ENCODE measurements around the gene MRPS5.

The MRPS5 gene

GRCh38 chr2:95087379-95087778, 34.2 kb downstream of the MRPS5 start:
- Histone ChIP-seq H3K4me3 (ENCODE audit: low read length) (no peak overlapping the region), H3K36me3 (ENCODE audit: insufficient read depth, low read length) (peaks cover 63% of the 10 kb centered on the region), H3K27me3 (ENCODE audit: insufficient read depth, low read length) (no peaks in the 10 kb centered on the region), H3K9ac (ENCODE audit: low read depth, low read length) (no peak overlapping the region), H3K9me3 (ENCODE audit: insufficient read depth, low read depth, low read length) (no peaks in the 10 kb centered on the region), H3K27ac (ENCODE audit: low read depth, low read length) (no peak overlapping the region), H3K4me1 (ENCODE audit: insufficient read depth, low read length) (peaks cover 7% of the 10 kb centered on the region; the same call in 1 of the 2 replicates)
- 88% methylated on average over 5 of the region's 5 CpGs for WGBS

DNA sequence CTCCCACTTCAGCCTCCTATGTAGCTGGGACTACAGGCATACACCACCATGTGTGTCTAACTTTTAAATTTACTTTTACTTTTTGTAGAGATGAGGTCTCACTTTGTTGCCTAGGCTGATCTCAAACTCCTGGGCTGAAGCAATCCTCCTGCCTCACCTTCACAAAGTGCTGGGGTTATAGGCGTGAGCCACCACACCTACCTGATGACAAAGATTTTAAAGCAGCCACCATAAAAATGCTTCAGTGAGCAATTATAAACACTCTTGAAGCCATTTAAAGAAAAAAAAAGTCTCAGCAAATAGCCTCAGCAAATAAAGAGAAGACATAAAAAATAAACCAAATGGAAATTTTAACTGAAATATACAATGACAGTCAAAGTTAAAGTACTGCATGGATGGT, 35.6 kb downstream of the MRPS5 start:
- no peak overlapping the region for H3K9ac ChIP-seq (ENCODE audit: low read depth, low read length)
- 95% methylated on average over 1 of the region's 1 CpG for WGBS
- no peaks in the 10 kb centered on the region for H3K9me3 ChIP-seq (ENCODE audit: insufficient read depth, low read depth, low read length)
- H3K27me3 ChIP-seq (ENCODE audit: insufficient read depth, low read length): no peaks in the 10 kb centered on the region
- H3K4me3 ChIP-seq (ENCODE audit: low read length): no peak overlapping the region
- H3K27ac ChIP-seq (ENCODE audit: low read depth, low read length): no peak overlapping the region
- peaks cover 51% of the 10 kb centered on the region for H3K36me3 ChIP-seq (ENCODE audit: insufficient read depth, low read length)
- peaks cover 7% of the 10 kb centered on the region; the same call in 1 of the 2 replicates for H3K4me1 ChIP-seq (ENCODE audit: insufficient read depth, low read length)

- Histone ChIP-seq H3K9me3 (ENCODE audit: insufficient read depth, low read depth, low read length) (no peaks in the 10 kb centered on the region), H3K4me3 (ENCODE audit: low read length) (no peak overlapping the region), H3K27ac (ENCODE audit: low read depth, low read length) (no peak overlapping the region), H3K9ac (ENCODE audit: low read depth, low read length) (no peak overlapping the region), H3K4me1 (ENCODE audit: insufficient read depth, low read length) (peaks cover 15% of the 10 kb centered on the region; the same call in 1 of the 2 replicates), H3K36me3 (ENCODE audit: insufficient read depth, low read length) (peaks cover 26% of the 10 kb centered on the region), H3K27me3 (ENCODE audit: insufficient read depth, low read length) (no peaks in the 10 kb centered on the region; the same call in 1 of the 2 replicates)
- 94% methylated on average over 2 of the region's 2 CpGs for WGBS
Observed at GRCh38 chr2:95082477-95082876, 39.1 kb downstream of the MRPS5 start.

- H3K27me3 ChIP-seq (ENCODE audit: insufficient read depth, low read length): no peaks in the 10 kb centered on the region; the same call in 1 of the 2 replicates
- H3K27ac ChIP-seq (ENCODE audit: low read depth, low read length): peak overlapping the region; percentile 37; the same call in 1 of the 2 replicates
- 0 out of 2 replicates have a peak overlapping the region, but pooled peaks have one; percentile 3 for H3K4me3 ChIP-seq (ENCODE audit: low read length)
- H3K36me3 ChIP-seq (ENCODE audit: insufficient read depth, low read length): 0 out of 2 replicates have a peak, but pooled peaks cover 2% of the 10 kb centered on the region
- no peaks in the 10 kb centered on the region for H3K9me3 ChIP-seq (ENCODE audit: insufficient read depth, low read depth, low read length)
- WGBS: 13% methylated on average over 7 of the region's 7 CpGs
- 0 out of 2 replicates have a peak, but pooled peaks cover 11% of the 10 kb centered on the region for H3K4me1 ChIP-seq (ENCODE audit: insufficient read depth, low read length)
- H3K9ac ChIP-seq (ENCODE audit: low read depth, low read length): no peak overlapping the region
Observed at GRCh38 chr2:95079199-95079683, 42.4 kb downstream of the MRPS5 start.

- Histone ChIP-seq H3K27ac (ENCODE audit: low read depth, low read length) (no peak overlapping the region), H3K9me3 (ENCODE audit: insufficient read depth, low read depth, low read length) (no peaks in the 10 kb centered on the region), H3K4me1 (ENCODE audit: insufficient read depth, low read length) (0 out of 2 replicates have a peak, but pooled peaks cover 11% of the 10 kb centered on the region), H3K36me3 (ENCODE audit: insufficient read depth, low read length) (no peaks in the 10 kb centered on the region), H3K9ac (ENCODE audit: low read depth, low read length) (no peak overlapping the region), H3K27me3 (ENCODE audit: insufficient read depth, low read length) (no peaks in the 10 kb centered on the region; the same call in 1 of the 2 replicates), H3K4me3 (ENCODE audit: low read length) (no peak overlapping the region)
- WGBS: 86% methylated on average over 10 of the region's 10 CpGs
Observed at GRCh38 chr2:95077861-95078603, 43.6 kb downstream of the MRPS5 start.

- H3K4me3 ChIP-seq (ENCODE audit: low read length): peak overlapping the region; percentile 59; the same call in 1 of the 2 replicates
Observed at GRCh38 chr2:95077530-95077825, 44.1 kb downstream of the MRPS5 start.

GRCh38 chr2:95076705-95077529, 44.7 kb downstream of the MRPS5 start:
- H3K4me1 ChIP-seq (ENCODE audit: insufficient read depth, low read length): 0 out of 2 replicates have a peak, but pooled peaks cover 11% of the 10 kb centered on the region
- no peaks in the 10 kb centered on the region for H3K36me3 ChIP-seq (ENCODE audit: insufficient read depth, low read length)
- H3K27ac ChIP-seq (ENCODE audit: low read depth, low read length): no peak overlapping the region
- no peaks in the 10 kb centered on the region for H3K9me3 ChIP-seq (ENCODE audit: insufficient read depth, low read depth, low read length)
- WGBS: 10% methylated on average over 44 of the region's 44 CpGs
- H3K27me3 ChIP-seq (ENCODE audit: insufficient read depth, low read length): no peaks in the 10 kb centered on the region; the same call in none of the 2 replicates
- H3K9ac ChIP-seq (ENCODE audit: low read depth, low read length): peak overlapping the region; percentile 56
- peak overlapping the region; percentile 59 for H3K4me3 ChIP-seq (ENCODE audit: low read length)

More at GRCh38 chr2:95077530-95077825, 44.1 kb downstream of the MRPS5 start:
- Histone ChIP-seq H3K9me3 (ENCODE audit: insufficient read depth, low read depth, low read length) (no peaks in the 10 kb centered on the region), H3K27ac (ENCODE audit: low read depth, low read length) (no peak overlapping the region), H3K27me3 (ENCODE audit: insufficient read depth, low read length) (no peaks in the 10 kb centered on the region; the same call in 1 of the 2 replicates), H3K36me3 (ENCODE audit: insufficient read depth, low read length) (no peaks in the 10 kb centered on the region), H3K9ac (ENCODE audit: low read depth, low read length) (no peak overlapping the region), H3K4me1 (ENCODE audit: insufficient read depth, low read length) (0 out of 2 replicates have a peak, but pooled peaks cover 11% of the 10 kb centered on the region)
- WGBS: 68% methylated on average over 2 of the region's 3 CpGs

DNA sequence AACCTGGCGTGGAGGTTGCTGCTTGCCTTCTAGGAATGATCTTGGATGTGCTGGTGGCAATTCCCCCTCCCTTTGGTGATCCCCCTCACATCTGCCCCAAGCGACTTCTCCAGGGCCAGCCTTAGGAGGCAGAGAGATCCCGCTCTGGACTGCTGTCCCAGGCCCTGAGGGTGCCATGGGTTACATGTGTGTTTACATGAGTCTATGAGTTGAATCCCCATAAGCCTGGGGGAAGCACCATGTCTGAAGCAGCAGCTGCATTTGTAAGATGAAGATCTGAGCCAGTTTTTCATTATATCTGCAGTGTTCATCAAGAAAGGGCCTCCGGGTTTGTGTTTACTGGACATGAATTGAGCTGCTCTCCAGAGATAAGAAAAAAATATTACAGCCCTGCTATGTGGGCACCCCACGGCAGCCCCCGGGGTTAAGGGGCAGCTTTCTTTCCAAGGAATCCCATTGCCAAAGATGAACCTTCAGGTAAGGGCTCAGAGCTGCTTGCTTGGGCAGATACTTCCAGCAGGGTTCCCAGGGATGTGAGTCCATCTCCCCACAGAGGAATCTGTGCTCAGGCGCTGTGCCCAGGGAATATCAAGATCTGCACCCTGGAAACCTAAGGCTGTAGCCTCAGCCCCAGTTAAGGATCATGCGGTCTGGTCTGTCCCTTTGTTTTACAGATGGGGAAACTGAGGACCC, 46.0 kb downstream of the MRPS5 start:
- H3K27ac ChIP-seq (ENCODE audit: low read depth, low read length): no peak overlapping the region
- H3K4me1 ChIP-seq (ENCODE audit: insufficient read depth, low read length): 0 out of 2 replicates have a peak, but pooled peaks cover 11% of the 10 kb centered on the region
- WGBS: 96% methylated on average over 8 of the region's 8 CpGs
- no peaks in the 10 kb centered on the region for H3K9me3 ChIP-seq (ENCODE audit: insufficient read depth, low read depth, low read length)
- H3K9ac ChIP-seq (ENCODE audit: low read depth, low read length): no peak overlapping the region
- H3K4me3 ChIP-seq (ENCODE audit: low read length): no peak overlapping the region
- no peaks in the 10 kb centered on the region for H3K36me3 ChIP-seq (ENCODE audit: insufficient read depth, low read length)
- no peaks in the 10 kb centered on the region; the same call in none of the 2 replicates for H3K27me3 ChIP-seq (ENCODE audit: insufficient read depth, low read length)

DNA sequence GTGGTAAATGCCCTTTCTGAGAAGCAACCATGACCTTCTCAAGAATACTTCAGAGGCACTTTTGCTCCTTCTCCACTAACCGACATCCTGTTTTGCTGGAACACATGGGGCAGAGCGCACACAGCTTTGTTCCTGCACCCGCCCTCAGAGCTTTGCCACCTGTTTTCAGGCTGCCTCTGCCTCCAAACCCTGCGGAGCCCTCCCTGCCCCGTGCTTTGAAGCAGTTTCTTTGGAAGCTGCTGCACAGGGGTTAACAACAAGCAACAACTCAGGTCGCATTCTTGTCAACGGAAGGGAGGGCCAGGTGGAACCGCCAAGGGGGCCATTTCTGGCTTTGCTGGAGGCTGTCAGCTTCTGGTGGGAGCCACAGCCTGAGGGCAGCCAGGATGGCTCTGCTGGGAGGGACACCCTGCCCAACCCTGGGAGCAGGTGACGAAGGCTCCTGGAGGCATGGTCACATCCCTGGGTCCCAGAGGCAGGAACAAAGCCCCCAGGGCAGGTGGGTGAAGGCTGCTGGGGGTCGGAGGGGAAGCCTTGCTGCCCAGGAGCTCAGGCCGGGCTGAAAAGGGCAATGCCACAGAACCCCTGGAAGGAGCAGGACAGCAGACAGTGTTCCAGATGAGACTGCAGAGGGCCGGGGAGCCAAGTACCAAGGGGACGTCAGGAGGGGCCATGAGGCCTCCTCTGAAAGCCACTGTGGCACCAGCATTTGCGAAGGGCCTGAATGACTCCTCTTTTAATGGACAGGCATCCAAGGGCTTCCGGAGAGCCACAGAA, 46.8 kb downstream of the MRPS5 start:
- 87% methylated on average over 15 of the region's 15 CpGs for WGBS

More for the DNA sequence above, 46.8 kb downstream of the MRPS5 start:
- Histone ChIP-seq H3K36me3 (ENCODE audit: insufficient read depth, low read length) (no peaks in the 10 kb centered on the region), H3K9me3 (ENCODE audit: insufficient read depth, low read depth, low read length) (no peaks in the 10 kb centered on the region), H3K27me3 (ENCODE audit: insufficient read depth, low read length) (no peaks in the 10 kb centered on the region; the same call in none of the 2 replicates), H3K9ac (ENCODE audit: low read depth, low read length) (no peak overlapping the region), H3K4me1 (ENCODE audit: insufficient read depth, low read length) (0 out of 2 replicates have a peak, but pooled peaks cover 11% of the 10 kb centered on the region), H3K27ac (ENCODE audit: low read depth, low read length) (no peak overlapping the region), H3K4me3 (ENCODE audit: low read length) (no peak overlapping the region)
